ENCODE measurements around the gene SLC34A3. TPM values are rescaled to one million over a fixed set of nuclear protein-coding genes. Genes with fewer than 3 reads are reported as not detected.

The SLC34A3 gene
- total and polyA plus RNA-seq, 2 of the 8 experiments (the other 6 are each of a cell fraction or from before 2014, with no cell fraction given) = 0.08 TPM; not detected in 1

GRCh38 chr9:137218212-137218753, 12.4 kb upstream of the SLC34A3 start:
- H3K4me3 ChIP-seq (ENCODE audit: extremely low read depth in 1 of 4, insufficient read depth in 2 of 4, low read depth in 3 of 4, low read length in 4 of 4) = no peak overlapping the region
- H3K4me1 ChIP-seq (replicated peaks in 1 of 4; ENCODE audit: control insufficient read depth in 3 of 4, insufficient read depth in 4 of 4, low read length in 3 of 4) = peaks cover 0 to 15% (median 9%) of the 10 kb centered on the region in 4 experiments; a peak in 5 of 7 replicates
- H3K14ac ChIP-seq (ENCODE audit: insufficient read length) = no peak overlapping the region
- H2BK120ac ChIP-seq (replicated peaks; ENCODE audit: low read depth, low read length) = no peak overlapping the region
- ChIA-PET POLR2A (ENCODE audit: partially characterized antibody) (interaction anchor here (1.1 to 69.9 kb wide), 5 partner anchors 8 to 226 kb away, joined by 3 to 1462 read pairs (median 7); partner anchors contain the start of genes NDOR1, NELFB, PAXX and STPG3), CTCF (ENCODE audit: partially characterized antibody) (interaction anchor here (0.8 to 3.7 kb wide), 7 partner anchors 12 to 89 kb away, joined by 3 to 17 read pairs (median 4); no protein-coding TSS in a partner anchor)
- no peak overlapping the region for H2BK15ac ChIP-seq (ENCODE audit: low read length)
- H3K9ac ChIP-seq (replicated peaks in 1 of 4; ENCODE audit: extremely low read depth in 1 of 4, low read depth in 3 of 4, low read length in 3 of 4) = no peak overlapping the region
- no peak for TF ChIP-seq EP300 (IDR thresholded peaks at IDR 0.05; ENCODE audit: borderline replicate concordance in 1 of 2, low read depth in 2 of 2, low read length in 2 of 2)
- 93% methylated on average over 16 of the region's 30 CpGs; no CpG with 5 or more reads in 1 of the 2 experiments for WGBS, 2 experiments (ENCODE audit: extremely low coverage in 1 of 2, insufficient coverage in 1 of 2, insufficient read length in 1 of 2, insufficient replicate concordance in 2 of 2, low coverage in 1 of 2, low lambda C conversion rate in 2 of 2, missing lambda C conversion rate in 1 of 2)
- no peak overlapping the region for H3K56ac ChIP-seq (replicated peaks; ENCODE audit: insufficient read length, low read depth, low read length)
- no peak overlapping the region for H3K4me2 ChIP-seq (ENCODE audit: insufficient read depth in 1 of 2, low read depth in 2 of 2, low read length in 2 of 2)
- H2AFZ ChIP-seq (ENCODE audit: low read length) = no peak overlapping the region
- H3K27ac ChIP-seq (ENCODE audit: low read depth, low read length) = no peak overlapping the region
- H2BK20ac ChIP-seq (ENCODE audit: low read length) = no peak overlapping the region
- H3K23ac ChIP-seq (ENCODE audit: insufficient read length) = no peak overlapping the region
- no peak overlapping the region for H3K18ac ChIP-seq (ENCODE audit: extremely low read depth, low read length)
- no peak overlapping the region for H3K4ac ChIP-seq (replicated peaks; ENCODE audit: insufficient read length, low read depth, low read length)
- no peaks in the 10 kb centered on the region for H3K79me1 ChIP-seq (ENCODE audit: low read depth, low read length)
- H3K36me3 ChIP-seq (ENCODE audit: control insufficient read depth in 2 of 4, insufficient read depth in 4 of 4, low read length in 3 of 4) = peaks cover 0 to 22% (median 7%) of the 10 kb centered on the region in 4 experiments; a peak in 6 of 8 replicates
- H3K27me3 ChIP-seq (replicated peaks in 1 of 4; ENCODE audit: control insufficient read depth in 3 of 4, extremely low read depth in 1 of 4, insufficient read depth in 3 of 4, low read length in 3 of 4) = no peaks in the 10 kb centered on the region; a peak in 2 of 7 replicates
- no peak overlapping the region for H4K91ac ChIP-seq (replicated peaks; ENCODE audit: insufficient read length, low read length)
- peaks cover 14% of the 10 kb centered on the region; the same call in 1 of the 2 replicates for H3K23me2 ChIP-seq (ENCODE audit: low read depth, low read length)
- no peaks in the 10 kb centered on the region for H3K79me2 ChIP-seq (ENCODE audit: control insufficient read depth in 1 of 2, insufficient read depth in 2 of 2, low read length in 2 of 2)
- H3K9me3 ChIP-seq (ENCODE audit: insufficient read depth in 2 of 2, low read depth in 1 of 2, low read length in 1 of 2) = no peaks in the 10 kb centered on the region
- H2BK5ac ChIP-seq (ENCODE audit: low read depth, low read length) = no peak overlapping the region
- no peak for DNase-seq (ENCODE audit: low read depth in 1 of 2, low spot score in 2 of 2)
- no peak for FAIRE-seq
- peaks cover 0 to 12% of the 10 kb centered on the region in 2 experiments for H4K20me1 ChIP-seq (replicated peaks in 1 of 2; ENCODE audit: control insufficient read depth in 1 of 2, insufficient read depth in 2 of 2, low read length in 2 of 2)
- H2AK5ac ChIP-seq (ENCODE audit: low read depth, low read length) = peak overlapping the region; percentile 39; the same call in 1 of the 2 replicates
- no peak overlapping the region for H4K5ac ChIP-seq (ENCODE audit: insufficient read length, low read depth, low read length)
- H2BK12ac ChIP-seq (ENCODE audit: low read depth, low read length) = no peak overlapping the region
- no peak overlapping the region for H4K8ac ChIP-seq (ENCODE audit: extremely low read depth, insufficient read depth, low read length)

Measured in H1 (cell line).